ENCODE results near the gene RASSF5. TPM values are rescaled to one million over a fixed set of nuclear protein-coding genes. Genes with fewer than 3 reads are reported as not detected.
A peak's percentile ranks its signal among the peaks of the same experiment; 100 is the strongest.

Gene RASSF5
- total and polyA plus RNA-seq, 12 donors, result 0.90 to 26.0 (median 6.4) TPM

DNA sequence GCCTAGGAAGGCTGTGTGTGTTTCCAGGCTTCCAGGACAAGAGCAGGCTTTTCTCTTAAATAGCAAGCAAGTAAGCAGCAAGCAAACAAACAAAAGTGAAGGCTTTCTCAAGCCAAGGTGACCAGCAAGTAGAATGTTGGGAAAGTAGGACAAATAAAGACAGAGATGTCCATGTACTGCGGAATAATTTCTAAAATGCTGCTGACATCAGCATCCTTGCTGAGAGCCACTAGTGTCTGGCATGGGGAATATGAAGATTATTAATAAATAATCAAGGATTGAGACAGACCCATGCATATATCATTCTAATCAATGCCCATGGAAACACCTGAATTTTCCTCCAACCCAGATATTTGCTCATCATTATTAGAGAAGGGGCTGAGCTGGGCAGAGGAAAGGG, 121.6 kb downstream of the RASSF5 start:
- Histone ChIP-seq H3K27me3 (no peaks in the 10 kb centered on the region), H3K27ac (no peak overlapping the region), H3K4me1 (peaks cover 0 to 15% (median 8%) of the 10 kb centered on the region in 9 donors), H3K4me3 (no peak overlapping the region), H3K9me3 (no peaks in the 10 kb centered on the region), H3K36me3 (no peaks in the 10 kb centered on the region)
- intact Hi-C loops (cut with DNase I), result loop anchor here in 3 of 10 donors (5.0 to 10.0 kb wide), 2 partner anchors 293 to 346 kb away; partner anchors contain the start of genes FCAMR (in 2 of the 3) and FCMR (in 1 of the 3)
- DNase-seq (no peak), ATAC-seq (no peak)
- no peak for TF ChIP-seq CTCF (IDR thresholded peaks at IDR 0.05)
- 0% methylated on average over 1 of the region's 1 CpG for WGBS, 2 donors

GRCh38 chr1:206631085-206631509, 123.8 kb downstream of the RASSF5 start:
- peaks cover 0 to 32% (median 16%) of the 10 kb centered on the region in 9 donors for H3K4me1 ChIP-seq
- intact Hi-C loops (cut with DNase I), result loop anchor here (1.0 to 10.0 kb wide), 15 partner anchors 33 to 444 kb away; no protein-coding TSS in a partner anchor
- H3K27ac ChIP-seq, result peak overlapping the region in 3 of 10 donors; percentile 6 to 59 (median 13)
- H3K27me3 ChIP-seq, result peaks cover 0 to 9% (median 0%) of the 10 kb centered on the region in 7 donors
- DNase-seq, result peak; percentile 28 to 89
- H3K4me3 ChIP-seq, result no peak overlapping the region
- peak; percentile 53 to 81 (median 67) for TF ChIP-seq CTCF (IDR thresholded peaks at IDR 0.05)
- ATAC-seq, result peak in 7 of 8 donors; percentile 6 to 52 (median 46)
- no peaks in the 10 kb centered on the region for H3K36me3 ChIP-seq
- 8 to 11% methylated on average over 4 of the region's 4 CpGs for WGBS, 2 donors
- no peaks in the 10 kb centered on the region for H3K9me3 ChIP-seq

- H3K4me1 ChIP-seq, result peaks cover 0 to 58% (median 30%) of the 10 kb centered on the region in 9 donors
These were observed 126.4 kb downstream of the RASSF5 start for GRCh38 chr1:206633708-206634121.

More at GRCh38 chr1:206633708-206634121, 126.4 kb downstream of the RASSF5 start:
- intact Hi-C loops (cut with DNase I), result loop anchor here (1.0 to 10.0 kb wide), 19 partner anchors 31 to 441 kb away; no protein-coding TSS in a partner anchor
- Histone ChIP-seq H3K4me3 (no peak overlapping the region), H3K9me3 (no peaks in the 10 kb centered on the region), H3K27ac (peak overlapping the region in 2 of 10 donors; percentile 89 to 90), H3K36me3 (peaks cover 0 to 7% (median 0%) of the 10 kb centered on the region in 9 donors), H3K27me3 (peaks cover 0 to 10% (median 0%) of the 10 kb centered on the region in 7 donors)
- 65 to 72% methylated on average over 9 of the region's 9 CpGs for WGBS, 2 donors
- no peak for TF ChIP-seq CTCF (IDR thresholded peaks at IDR 0.05)
- DNase-seq (no peak), ATAC-seq (peak in 1 of 8 donors; percentile 18)

Data from heart right ventricle (tissue), 16 donors.